ENCODE results near the gene AGRN. TPM values are rescaled to one million over a fixed set of nuclear protein-coding genes. Genes with fewer than 3 reads are reported as not detected.
A peak's percentile ranks its signal among the peaks of the same experiment; 100 is the strongest.

The AGRN gene
- total RNA-seq, 4 donors from 2014 or later: 68.3 to 147 (median 129) TPM

GRCh38 chr1:996851-997712 lies 22.8 kb upstream of the AGRN start:
- Histone ChIP-seq H3K4me1 (peaks cover 18 to 27% of the 10 kb centered on the region in 2 donors), H3K27ac (no peak overlapping the region), H3K27me3 (no peaks in the 10 kb centered on the region), H3K36me3 (no peaks in the 10 kb centered on the region), H3K4me3 (replicated peaks in 1 of 3) (no peak overlapping the region), H3K9me3 (no peaks in the 10 kb centered on the region)
- intact Hi-C loops (cut with DNase I): no loop called here
- 68 to 74% methylated on average over 20 to 24 of the region's 24 CpGs for WGBS, 2 donors
- TF ChIP-seq CTCF (IDR thresholded peaks at IDR 0.05) (no peak), POLR2A (IDR thresholded peaks at IDR 0.05) (no peak)
- DNase-seq: no peak

- Histone ChIP-seq H3K4me3 (replicated peaks in 1 of 3) (no peak overlapping the region), H3K27me3 (no peaks in the 10 kb centered on the region), H3K36me3 (no peaks in the 10 kb centered on the region), H3K27ac (no peak overlapping the region), H3K9me3 (no peaks in the 10 kb centered on the region), H3K4me1 (peaks cover 18 to 28% of the 10 kb centered on the region in 2 donors)
- no peak for DNase-seq
- TF ChIP-seq CTCF (IDR thresholded peaks at IDR 0.05) (no peak), POLR2A (IDR thresholded peaks at IDR 0.05) (no peak)
- intact Hi-C loops (cut with DNase I): no loop called here
- 57% methylated on average over 2 of the region's 3 CpGs; no CpG with 5 or more reads in 1 of the 2 donors for WGBS, 2 donors
Observed at GRCh38 chr1:997713-997992, 22.3 kb upstream of the AGRN start.

- Histone ChIP-seq H3K4me1 (peaks cover 18 to 28% of the 10 kb centered on the region in 2 donors), H3K36me3 (no peaks in the 10 kb centered on the region), H3K27me3 (no peaks in the 10 kb centered on the region), H3K4me3 (replicated peaks in 1 of 3) (peak overlapping the region in 1 of 3 donors; percentile 73), H3K27ac (peak overlapping the region in 1 of 3 donors; percentile 75), H3K9me3 (no peaks in the 10 kb centered on the region)
- 30% methylated on average over 19 of the region's 75 CpGs; no CpG with 5 or more reads in 1 of the 2 donors for WGBS, 2 donors
- intact Hi-C loops (cut with DNase I): no loop called here
- TF ChIP-seq CTCF (IDR thresholded peaks at IDR 0.05): no peak
- no peak for TF ChIP-seq POLR2A (IDR thresholded peaks at IDR 0.05)
- no peak for DNase-seq
Observed at GRCh38 chr1:997993-998744, 21.8 kb upstream of the AGRN start.

- Histone ChIP-seq H3K9me3 (no peaks in the 10 kb centered on the region), H3K4me3 (replicated peaks in 1 of 3) (peak overlapping the region in 1 of 3 donors; percentile 73), H3K4me1 (peaks cover 18 to 28% of the 10 kb centered on the region in 2 donors), H3K36me3 (no peaks in the 10 kb centered on the region), H3K27me3 (no peaks in the 10 kb centered on the region), H3K27ac (peak overlapping the region in 1 of 3 donors; percentile 75)
- intact Hi-C loops (cut with DNase I): no loop called here
- TF ChIP-seq CTCF (IDR thresholded peaks at IDR 0.05): no peak
- TF ChIP-seq POLR2A (IDR thresholded peaks at IDR 0.05): no peak
- WGBS, 2 donors: 6% methylated on average over 10 of the region's 27 CpGs; no CpG with 5 or more reads in 1 of the 2 donors
- no peak for DNase-seq
Observed at GRCh38 chr1:998745-998994, 21.2 kb upstream of the AGRN start.

All from thyroid gland (tissue), 4 donors.